ENCODE measurements around the gene POM121C.
"Not testable (repeated sequence)": the region's sequence is repeated elsewhere in the genome, so short reads cannot be mapped to it uniquely, and the experiment has no call there.

GRCh38 chr7:75452494-75452955 is 33.6 kb downstream of the POM121C start:
- peak in 1 of 2 donors; percentile 32 for TF ChIP-seq CTCF (IDR thresholded peaks at IDR 0.05)
- not testable (repeated sequence) for TF ChIP-seq POLR2AphosphoS5 (IDR thresholded peaks at IDR 0.05)
